GM13976 (cell line): ENCODE results near the gene NEDD9.

Source experiments
- DNase-seq: peaks from one replicate; pipeline ENCODE4 v3.0.0; 2012; ENCODE audit warnings: low spot score
- in situ Hi-C: fragments of 300-500 bp; cut with MboI; formaldehyde crosslinking; loops from one replicate; pipeline ENCODE4 v1.12.0; 2022; ENCODE audit warnings: low sequenced_read_pairs, mixed read lengths, inconsistent platforms; ENCODE audit not compliant: unreplicated experiment
- TF ChIP-seq, protein P1 (sequence below): IDR thresholded peaks from 2 replicates; pipeline ENCODE4 v1.5.1; 2012; ENCODE audit warnings: borderline replicate concordance, mild to moderate bottlenecking; ENCODE audit not compliant: insufficient read depth; ENCODE audit errors: extremely low read depth, missing control alignments, control extremely low read depth

NEDD9 gene

GRCh38 chr6:11208854-11209253 lies 23.6 kb downstream of the NEDD9 start:
- TF ChIP-seq, protein P1, sequence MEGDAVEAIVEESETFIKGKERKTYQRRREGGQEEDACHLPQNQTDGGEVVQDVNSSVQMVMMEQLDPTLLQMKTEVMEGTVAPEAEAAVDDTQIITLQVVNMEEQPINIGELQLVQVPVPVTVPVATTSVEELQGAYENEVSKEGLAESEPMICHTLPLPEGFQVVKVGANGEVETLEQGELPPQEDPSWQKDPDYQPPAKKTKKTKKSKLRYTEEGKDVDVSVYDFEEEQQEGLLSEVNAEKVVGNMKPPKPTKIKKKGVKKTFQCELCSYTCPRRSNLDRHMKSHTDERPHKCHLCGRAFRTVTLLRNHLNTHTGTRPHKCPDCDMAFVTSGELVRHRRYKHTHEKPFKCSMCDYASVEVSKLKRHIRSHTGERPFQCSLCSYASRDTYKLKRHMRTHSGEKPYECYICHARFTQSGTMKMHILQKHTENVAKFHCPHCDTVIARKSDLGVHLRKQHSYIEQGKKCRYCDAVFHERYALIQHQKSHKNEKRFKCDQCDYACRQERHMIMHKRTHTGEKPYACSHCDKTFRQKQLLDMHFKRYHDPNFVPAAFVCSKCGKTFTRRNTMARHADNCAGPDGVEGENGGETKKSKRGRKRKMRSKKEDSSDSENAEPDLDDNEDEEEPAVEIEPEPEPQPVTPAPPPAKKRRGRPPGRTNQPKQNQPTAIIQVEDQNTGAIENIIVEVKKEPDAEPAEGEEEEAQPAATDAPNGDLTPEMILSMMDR = no peak
- in situ Hi-C loops = no loop called here
- no peak for DNase-seq

DNA sequence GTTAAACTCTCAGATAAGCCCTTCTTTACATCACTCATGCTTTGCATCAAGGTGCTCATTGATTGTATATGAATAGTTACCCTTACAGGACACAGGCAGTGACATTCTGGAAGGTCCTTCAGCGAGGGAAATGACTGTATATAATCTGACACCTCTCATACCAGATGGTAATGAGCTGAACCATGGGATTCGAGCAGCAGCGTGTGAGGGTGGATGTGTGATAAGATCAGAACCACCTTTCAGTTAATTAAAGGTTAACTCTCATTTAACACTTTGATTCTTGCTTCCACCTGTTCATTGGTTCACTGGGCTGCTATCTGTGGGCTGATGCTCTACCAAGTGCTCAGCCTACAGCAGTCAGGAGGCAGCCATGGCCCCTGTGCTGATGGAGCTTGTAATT lies 24.2 kb downstream of the NEDD9 start:
- in situ Hi-C loops = no loop called here
- no peak for DNase-seq
- TF ChIP-seq, protein P1 = no peak

- in situ Hi-C loops = no loop called here
- TF ChIP-seq, protein P1 = no peak
- DNase-seq = no peak
These were observed 25.1 kb downstream of the NEDD9 start for GRCh38 chr6:11207199-11207968.

- DNase-seq = no peak
- TF ChIP-seq, protein P1 = no peak
- in situ Hi-C loops = no loop called here
These were observed 25.9 kb downstream of the NEDD9 start for GRCh38 chr6:11206576-11206975.

GRCh38 chr6:11204794-11205366 lies 27.6 kb downstream of the NEDD9 start:
- no peak for DNase-seq
- TF ChIP-seq, protein P1 = no peak
- in situ Hi-C loops = no loop called here

GRCh38 chr6:11204005-11204399 lies 28.5 kb downstream of the NEDD9 start:
- in situ Hi-C loops = no loop called here
- DNase-seq = no peak
- TF ChIP-seq, protein P1 = no peak
